ENCODE measurements around the gene SPDYC.
A peak's percentile ranks its signal among the peaks of the same experiment; 100 is the strongest.
"Not testable (repeated sequence)": the region's sequence is repeated elsewhere in the genome, so short reads cannot be mapped to it uniquely, and the experiment has no call there.

Gene SPDYC

DNA sequence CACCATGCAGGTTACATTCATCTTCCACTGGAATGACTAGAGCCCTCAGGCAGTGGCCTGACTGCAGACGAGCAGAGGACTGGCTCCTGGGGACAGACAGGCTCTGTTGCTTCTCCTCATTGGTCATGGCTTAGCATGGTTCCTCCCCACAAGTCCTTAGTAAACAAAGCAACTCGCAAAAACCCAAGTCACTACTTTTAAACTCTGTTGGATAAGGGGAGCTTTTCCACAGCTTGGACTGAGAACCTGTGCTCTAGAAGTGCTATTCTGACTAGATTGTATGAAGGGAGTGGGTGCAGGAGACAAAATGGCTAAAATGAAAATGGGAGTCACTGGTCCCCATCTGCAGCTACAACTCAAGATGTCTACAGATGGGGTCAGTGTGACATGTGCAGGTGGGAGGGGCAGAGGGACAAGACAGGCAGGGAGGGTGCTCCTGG, 4.6 kb downstream of the SPDYC start:
- DNase-seq: not testable (repeated sequence)

DNA sequence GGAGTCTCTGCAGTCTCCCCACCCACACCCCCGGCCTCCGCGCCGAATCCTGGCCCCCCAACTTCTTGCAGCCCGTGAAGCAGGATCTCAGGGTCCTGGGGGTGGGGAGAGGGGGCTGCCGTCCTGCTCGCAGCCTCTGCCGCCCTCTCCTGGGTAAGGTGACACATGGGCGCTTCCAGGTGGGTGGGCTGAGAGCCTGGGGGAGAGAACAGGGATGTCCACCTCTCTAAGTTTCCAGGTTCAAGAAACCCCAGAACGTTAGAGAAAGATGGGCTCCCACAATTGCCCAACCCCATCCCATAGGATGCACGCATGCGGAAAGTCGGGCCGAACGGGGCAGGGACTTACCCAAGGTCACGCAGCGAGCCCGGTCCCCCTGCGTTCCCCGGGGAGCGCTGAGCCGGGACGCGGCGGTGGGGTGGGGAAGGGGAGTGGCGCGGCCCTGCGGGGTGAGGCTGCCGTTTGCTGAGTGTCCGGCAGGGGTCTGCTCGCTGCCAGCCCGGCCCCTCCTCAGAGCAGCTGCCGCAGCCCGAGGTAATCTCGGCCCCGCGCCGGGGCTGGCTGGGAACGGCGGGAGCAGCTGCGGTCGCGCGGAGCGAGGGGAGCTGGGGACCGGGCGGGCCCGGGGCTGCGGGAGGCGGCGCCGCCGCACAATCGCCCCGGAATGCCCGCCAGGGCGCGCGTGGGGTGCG, 11.0 kb downstream of the SPDYC start:
- DNase-seq: peak; percentile 59

DNA sequence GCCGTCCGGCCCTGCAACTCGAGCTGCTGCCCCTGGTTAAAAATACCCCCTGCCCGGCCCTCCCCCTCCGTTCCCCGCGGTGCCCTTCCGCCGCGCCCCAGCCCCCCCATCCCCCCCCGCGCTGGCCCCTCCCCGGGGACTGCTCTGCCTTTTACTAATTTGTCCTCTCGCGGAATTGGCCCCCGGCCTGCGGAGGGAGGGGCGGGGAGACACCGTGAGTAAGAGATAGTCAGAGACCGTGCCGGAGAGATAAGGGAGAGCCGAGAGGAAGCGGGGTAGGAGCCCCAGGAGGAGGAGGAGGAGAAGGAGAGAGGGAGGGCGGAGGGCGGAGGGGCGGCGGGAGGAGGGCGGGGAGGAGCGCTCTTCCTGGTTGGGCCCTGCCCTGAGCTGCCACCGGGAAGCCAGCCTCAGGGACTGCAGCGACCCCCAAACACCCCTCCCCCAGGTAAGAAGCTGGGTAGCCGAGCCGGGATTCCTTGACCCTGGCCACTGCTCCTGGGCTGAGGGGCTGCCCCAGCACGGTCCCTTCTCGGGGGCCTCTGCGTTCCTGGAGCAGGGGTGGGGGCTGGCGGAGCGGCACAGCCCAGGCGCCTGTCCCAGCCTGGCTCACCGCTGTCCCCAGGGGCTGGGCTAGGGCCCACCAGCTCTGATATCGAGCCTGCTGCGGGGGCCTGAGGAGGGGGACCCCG, 11.7 kb downstream of the SPDYC start, which contains the start of gene CAPN1:
TSS of gene CAPN1 (plus strand) at position 360 of the 689 bp plus-strand sequence. CDS start 774 bp downstream, outside the sequence.
- peak; percentile 67 for DNase-seq

DNA sequence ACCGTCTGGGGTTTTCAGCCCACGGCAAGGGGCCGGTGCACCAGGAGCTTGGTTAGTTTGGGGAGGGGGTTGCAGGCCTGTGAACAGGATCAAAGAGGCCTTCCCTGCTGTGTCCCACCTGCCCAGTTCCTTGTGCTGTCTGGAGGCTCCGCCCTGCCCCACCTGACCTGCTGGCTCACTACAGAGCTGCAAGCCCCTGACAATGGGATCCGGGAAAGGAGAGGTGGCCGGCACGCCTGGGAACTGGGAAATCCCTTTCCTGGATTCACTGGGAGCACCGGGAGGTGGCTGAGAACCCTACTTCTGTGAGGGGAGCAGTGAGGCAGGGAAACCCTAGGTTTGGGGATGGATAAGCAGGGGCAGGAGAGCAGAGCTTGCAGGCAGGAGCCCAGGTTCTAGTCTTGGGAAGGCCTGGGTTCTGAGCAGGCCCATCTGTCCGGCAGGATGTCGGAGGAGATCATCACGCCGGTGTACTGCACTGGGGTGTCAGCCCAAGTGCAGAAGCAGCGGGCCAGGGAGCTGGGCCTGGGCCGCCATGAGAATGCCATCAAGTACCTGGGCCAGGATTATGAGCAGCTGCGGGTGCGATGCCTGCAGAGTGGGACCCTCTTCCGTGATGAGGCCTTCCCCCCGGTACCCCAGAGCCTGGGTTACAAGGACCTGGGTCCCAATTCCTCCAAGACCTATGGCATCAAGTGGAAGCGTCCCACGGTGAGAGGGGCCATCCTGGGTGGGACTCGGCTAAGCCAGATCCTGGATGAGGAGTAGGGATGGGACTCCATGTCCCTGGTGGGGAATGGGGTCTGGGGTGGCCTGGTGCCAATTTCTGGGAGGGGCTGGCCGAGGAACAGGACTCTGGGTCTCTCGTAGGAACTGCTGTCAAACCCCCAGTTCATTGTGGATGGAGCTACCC, 12.5 kb downstream of the SPDYC start:
- no peak for DNase-seq

GRCh38 chr11:65183201-65183891, 13.3 kb downstream of the SPDYC start:
- DNase-seq: no peak

DNA sequence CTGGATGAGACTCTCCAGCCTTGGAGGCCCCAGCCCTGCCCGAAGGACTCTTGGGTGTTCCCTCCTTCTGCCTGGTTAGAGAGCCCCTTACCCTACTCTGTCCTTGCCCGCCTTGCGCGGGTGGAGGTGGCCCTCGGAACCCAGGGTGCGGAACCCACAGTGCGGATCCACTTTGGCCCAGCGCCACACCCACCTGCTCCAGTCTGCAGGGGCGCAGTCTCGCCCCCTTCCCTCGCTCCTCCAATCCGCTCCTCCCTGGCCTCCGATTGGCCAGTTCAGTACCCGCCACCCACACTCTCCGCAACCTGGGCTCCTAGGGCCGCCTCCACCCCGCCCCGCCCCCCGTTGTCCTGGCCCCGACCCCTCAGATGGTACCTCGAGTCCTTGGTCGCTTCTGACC, 14.1 kb downstream of the SPDYC start:
- DNase-seq: no peak

DNA sequence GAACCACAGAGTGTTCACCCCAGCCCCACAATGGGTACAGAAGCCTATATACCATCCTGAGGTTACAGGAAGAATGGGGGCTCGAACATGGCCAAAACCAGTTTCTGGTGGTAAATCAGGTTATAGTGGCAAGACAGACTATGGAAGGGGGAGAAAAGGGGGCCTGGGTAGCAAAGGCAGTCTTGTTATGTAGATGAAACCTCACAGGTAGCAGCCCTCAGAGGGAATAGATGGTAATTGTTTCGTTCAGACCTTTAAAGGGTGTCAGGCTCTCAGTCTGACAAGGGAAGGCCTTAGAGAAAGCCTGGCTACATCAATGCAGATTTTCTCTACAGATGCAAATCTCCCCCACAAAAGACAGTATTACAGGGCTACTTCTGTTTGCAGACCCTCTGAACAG, 15.1 kb downstream of the SPDYC start:
- DNase-seq: no peak

GRCh38 chr11:65185869-65186341, 15.9 kb downstream of the SPDYC start:
- no peak for DNase-seq

- no peak for DNase-seq
Observed at GRCh38 chr11:65186701-65187100, 16.7 kb downstream of the SPDYC start.

DNA sequence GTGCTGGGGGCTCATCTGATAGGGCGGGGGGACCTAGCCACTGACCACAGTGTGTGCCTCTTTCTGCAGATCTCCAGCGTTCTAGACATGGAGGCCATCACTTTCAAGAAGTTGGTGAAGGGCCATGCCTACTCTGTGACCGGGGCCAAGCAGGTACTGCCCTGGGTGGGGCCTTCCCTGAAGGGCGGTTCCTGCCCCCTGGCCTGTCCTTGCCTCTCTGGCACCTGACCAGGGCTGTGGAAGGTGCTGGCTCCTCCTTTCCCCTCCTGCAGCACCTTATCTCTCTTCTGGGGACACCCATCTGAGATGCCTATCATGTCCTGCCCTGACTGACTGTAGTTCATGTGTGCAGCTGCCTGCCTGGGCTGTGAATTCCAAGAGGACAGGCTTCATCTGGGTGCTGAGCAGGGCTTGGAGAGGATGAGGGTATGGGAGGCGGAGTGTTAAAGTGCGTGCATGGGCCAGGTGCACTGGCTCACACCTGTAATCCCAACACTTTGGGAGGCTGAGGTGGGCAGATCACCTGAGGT, 17.2 kb downstream of the SPDYC start:
- no peak for DNase-seq

DNA sequence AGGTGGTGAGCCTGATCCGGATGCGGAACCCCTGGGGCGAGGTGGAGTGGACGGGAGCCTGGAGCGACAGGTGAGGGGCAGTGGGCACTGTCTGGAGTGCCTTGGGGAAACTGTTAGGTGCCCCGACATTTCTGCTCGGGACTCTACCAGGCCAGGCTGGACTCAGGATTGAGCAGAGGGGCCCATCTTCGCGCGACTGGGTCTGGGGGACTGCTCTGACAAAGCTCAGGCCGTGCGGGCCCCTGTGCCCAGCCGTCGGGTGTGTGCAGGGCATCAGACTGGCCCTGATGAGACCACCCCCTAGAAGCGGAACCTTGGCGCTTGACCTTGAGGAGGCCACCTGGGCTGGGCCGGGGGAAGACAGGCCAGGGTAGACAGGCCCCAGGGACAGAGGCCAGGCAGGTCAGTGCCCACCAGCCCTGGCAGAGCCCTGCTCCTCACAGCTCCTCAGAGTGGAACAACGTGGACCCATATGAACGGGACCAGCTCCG, 18.0 kb downstream of the SPDYC start:
- no peak for DNase-seq

GRCh38 chr11:65188486-65188885, 18.5 kb downstream of the SPDYC start:
- DNase-seq: no peak

GRCh38 chr11:65189191-65189590, 19.2 kb downstream of the SPDYC start:
- DNase-seq: no peak

- no peak for DNase-seq
Observed at GRCh38 chr11:65194564-65194963, 24.5 kb downstream of the SPDYC start.

DNA sequence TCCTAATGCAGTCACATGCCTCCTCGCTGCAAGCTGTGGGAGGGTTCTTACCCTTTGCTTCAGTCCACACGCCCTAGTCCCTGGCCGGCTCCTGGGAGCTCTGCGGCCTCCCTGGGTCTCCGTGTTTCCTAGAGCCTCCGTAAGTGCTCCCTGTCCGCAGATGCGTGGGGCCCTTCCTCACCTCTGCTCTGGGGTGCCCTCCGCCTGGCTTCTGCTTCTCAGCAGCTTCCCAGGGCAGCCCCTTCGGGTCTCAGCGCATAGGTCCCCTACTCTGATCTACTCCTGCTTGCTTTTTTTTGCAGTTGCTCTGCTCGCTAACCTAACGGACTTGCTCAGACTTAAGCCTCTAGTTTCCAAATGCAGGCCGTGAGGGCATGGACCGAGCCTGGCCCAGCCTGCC, 34.1 kb downstream of the SPDYC start:
- no peak for DNase-seq

- peak; percentile 9 for DNase-seq
Observed at GRCh38 chr11:65204646-65205601, 34.9 kb downstream of the SPDYC start.

GRCh38 chr11:65205602-65205967, 35.6 kb downstream of the SPDYC start:
- no peak for DNase-seq

GRCh38 chr11:65206441-65206841, 36.4 kb downstream of the SPDYC start:
- DNase-seq: no peak

DNA sequence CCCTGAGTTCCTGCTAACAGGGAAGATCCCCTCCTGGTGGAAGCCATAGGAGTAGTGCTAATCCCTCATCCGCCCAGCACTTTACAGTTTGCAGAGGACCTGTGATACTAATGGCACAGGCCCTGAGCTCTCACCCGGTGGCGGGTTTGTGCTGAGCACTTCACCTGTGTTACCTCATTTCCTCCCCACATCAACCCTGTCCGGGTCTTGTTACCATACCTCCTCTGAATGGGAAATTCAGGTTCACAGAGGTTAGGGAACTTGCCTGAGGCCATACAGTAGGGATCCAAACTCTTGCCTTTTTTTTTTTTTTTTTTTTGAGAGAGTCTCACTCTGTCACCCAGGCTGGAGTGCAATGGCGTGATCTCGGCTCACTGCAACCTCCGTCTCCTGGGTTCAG, 36.9 kb downstream of the SPDYC start:
- no peak for DNase-seq

DNA sequence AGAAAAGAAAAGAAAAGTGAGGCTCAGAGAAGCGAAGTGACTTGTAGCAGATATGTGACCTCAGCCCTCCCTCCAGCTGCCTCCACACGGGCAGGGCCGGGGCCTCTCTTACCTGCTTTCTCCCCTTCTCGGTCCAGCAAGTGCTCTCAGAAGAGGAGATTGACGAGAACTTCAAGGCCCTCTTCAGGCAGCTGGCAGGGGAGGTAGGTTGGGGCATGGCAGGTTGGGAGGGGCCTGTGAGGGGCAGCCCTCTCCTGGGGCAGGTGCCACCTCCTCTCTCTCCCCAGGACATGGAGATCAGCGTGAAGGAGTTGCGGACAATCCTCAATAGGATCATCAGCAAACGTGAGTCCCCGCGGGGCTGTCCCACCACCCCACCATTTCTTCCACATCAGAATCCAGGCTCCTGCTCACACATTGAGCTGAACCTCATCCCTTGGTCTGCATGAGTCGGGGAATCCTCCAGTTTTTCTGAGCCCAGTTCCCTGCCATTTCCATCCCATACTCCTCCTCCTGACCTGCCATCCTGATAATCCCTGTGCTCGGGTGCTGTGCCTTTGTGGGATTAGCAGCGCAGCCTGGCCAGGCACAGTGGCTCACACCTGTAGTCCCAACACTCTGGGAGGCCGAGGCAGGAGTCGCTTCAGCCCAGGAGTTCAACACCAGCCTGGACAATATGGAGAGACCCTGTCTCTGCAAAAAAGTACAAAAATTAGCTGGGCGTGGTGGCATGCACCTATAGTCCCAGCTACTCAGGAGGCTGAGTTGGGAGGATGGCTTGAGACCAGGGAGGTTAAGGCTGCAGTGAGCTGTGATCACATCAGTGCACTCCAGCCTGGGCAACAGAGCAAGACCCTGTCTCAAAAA, 38.1 kb downstream of the SPDYC start:
- no peak for DNase-seq

Data from NCI-H1436 (cell line).